SK-N-MC (cell line): ENCODE data around the gene KLHDC10.

Experiments
- EZH2 ChIP-seq: fragments of 200-600 bp; sonication (generic); IDR thresholded peaks from one replicate; pipeline ENCODE4 v1.6.1; 2017; ENCODE audit warnings: antibody characterized with exemption
- POLR2AphosphoS5 ChIP-seq: IDR thresholded peaks from 2 replicates; pipeline ENCODE4 v1.6.1; 2012; ENCODE audit warnings: mild to moderate bottlenecking, low read depth, low read length, borderline replicate concordance

DNA sequence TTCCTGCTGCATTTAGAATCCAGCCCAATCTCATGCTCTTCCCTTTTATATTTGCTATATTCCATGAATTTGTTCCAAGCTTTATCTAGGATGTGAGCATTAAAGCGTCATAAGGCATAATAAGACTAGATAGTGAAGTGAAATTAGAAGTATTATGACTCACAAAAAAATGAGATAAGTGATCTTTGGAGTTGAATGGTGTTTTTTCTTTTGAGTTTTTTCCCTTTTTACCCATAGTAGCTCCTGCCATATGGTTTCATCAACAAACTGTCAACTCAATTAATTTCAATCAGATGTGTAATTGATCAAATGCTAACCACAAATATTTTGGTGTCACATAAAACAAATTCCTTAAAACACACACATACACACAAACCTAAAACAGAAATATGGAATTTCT lies 17.0 kb downstream of the KLHDC10 start:
- TF ChIP-seq POLR2AphosphoS5 (no peak), EZH2 (no peak)
